HL-60 (cell line): ENCODE data around the gene FAM222B.
"Not testable (repeated sequence)": the region's sequence is repeated elsewhere in the genome, so short reads cannot be mapped to it uniquely, and the experiment has no call there.

Source experiments
- DNase-seq, 2 experiments: peaks; one replicate each; pipeline ENCODE4 v3.0.0-alpha.2; 2010 to 2020; ENCODE audit warnings: low read depth in 1 of 2, low spot score in 1 of 2
- H3K27ac ChIP-seq: fragments of 250-450 bp; sonication (Bioruptor Pico); replicated peaks from 2 replicates; pipeline ENCODE4 v1.5.1; 2020; ENCODE audit warnings: mild to moderate bottlenecking, moderate library complexity
- H3K27me3 ChIP-seq: fragments of 250-450 bp; sonication (Bioruptor Pico); 2 replicates; pipeline ENCODE4 v1.5.1; 2021; ENCODE audit warnings: mild to moderate bottlenecking, moderate library complexity; ENCODE audit not compliant: insufficient read depth, poor library complexity, severe bottlenecking
- H3K4me3 ChIP-seq: replicated peaks from 2 replicates; pipeline ENCODE4 v1.5.1; 2011; ENCODE audit warnings: mild to moderate bottlenecking, control low read depth, low read length; ENCODE audit not compliant: insufficient read depth
- GABPA ChIP-seq: IDR thresholded peaks from 2 replicates; pipeline ENCODE4 v1.6.1; 2012; ENCODE audit warnings: low read depth
- POLR2AphosphoS5 ChIP-seq: IDR thresholded peaks from 2 replicates; pipeline ENCODE4 v1.6.1; 2012; ENCODE audit warnings: low read depth
- SPI1 ChIP-seq: IDR thresholded peaks from 2 replicates; pipeline ENCODE4 v1.6.1; 2012; ENCODE audit warnings: low read depth, mild to moderate bottlenecking, borderline replicate concordance
- TF ChIP-seq, protein P1 (sequence below): IDR thresholded peaks from 2 replicates; pipeline ENCODE4 v1.6.1; 2012; ENCODE audit warnings: low read depth; ENCODE audit not compliant: insufficient replicate concordance
- TF ChIP-seq, protein P2 (sequence below): IDR thresholded peaks from one replicate; pipeline ENCODE4 v1.5.1; 2011; ENCODE audit warnings: low read length, control low read depth, inconsistent platforms; ENCODE audit not compliant: insufficient read depth

Gene FAM222B

DNA sequence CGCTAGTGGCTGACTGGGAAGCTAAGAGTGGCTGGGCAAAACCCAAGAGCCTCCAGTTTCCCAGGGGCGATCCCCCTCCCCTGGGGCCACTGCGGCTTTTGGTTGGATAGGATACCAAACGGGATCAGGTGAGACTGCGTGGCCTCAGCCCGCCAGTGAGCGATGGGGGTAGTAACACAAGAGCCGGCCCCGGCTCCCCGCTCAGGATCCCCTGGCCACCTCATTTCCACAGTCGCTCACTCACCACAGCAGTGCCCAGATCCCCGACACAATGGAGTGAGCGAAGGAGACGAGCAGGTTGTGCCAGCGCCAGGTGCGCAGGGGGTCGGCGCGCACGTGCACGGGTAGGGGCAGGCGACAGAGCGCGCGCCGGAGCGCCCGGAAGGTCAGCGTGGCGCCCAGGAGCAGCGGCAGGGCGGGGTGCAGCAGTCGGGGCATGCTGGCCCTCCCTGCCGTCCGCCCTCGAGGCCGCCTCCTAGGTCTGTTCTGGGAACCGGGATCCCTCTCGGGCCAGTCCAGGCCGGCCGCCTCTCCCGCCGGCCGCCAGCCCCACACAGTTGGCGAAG is 116.8 kb downstream of the FAM222B start:
- peak overlapping the region; percentile 68 for H3K4me3 ChIP-seq
- TF ChIP-seq, protein P1, sequence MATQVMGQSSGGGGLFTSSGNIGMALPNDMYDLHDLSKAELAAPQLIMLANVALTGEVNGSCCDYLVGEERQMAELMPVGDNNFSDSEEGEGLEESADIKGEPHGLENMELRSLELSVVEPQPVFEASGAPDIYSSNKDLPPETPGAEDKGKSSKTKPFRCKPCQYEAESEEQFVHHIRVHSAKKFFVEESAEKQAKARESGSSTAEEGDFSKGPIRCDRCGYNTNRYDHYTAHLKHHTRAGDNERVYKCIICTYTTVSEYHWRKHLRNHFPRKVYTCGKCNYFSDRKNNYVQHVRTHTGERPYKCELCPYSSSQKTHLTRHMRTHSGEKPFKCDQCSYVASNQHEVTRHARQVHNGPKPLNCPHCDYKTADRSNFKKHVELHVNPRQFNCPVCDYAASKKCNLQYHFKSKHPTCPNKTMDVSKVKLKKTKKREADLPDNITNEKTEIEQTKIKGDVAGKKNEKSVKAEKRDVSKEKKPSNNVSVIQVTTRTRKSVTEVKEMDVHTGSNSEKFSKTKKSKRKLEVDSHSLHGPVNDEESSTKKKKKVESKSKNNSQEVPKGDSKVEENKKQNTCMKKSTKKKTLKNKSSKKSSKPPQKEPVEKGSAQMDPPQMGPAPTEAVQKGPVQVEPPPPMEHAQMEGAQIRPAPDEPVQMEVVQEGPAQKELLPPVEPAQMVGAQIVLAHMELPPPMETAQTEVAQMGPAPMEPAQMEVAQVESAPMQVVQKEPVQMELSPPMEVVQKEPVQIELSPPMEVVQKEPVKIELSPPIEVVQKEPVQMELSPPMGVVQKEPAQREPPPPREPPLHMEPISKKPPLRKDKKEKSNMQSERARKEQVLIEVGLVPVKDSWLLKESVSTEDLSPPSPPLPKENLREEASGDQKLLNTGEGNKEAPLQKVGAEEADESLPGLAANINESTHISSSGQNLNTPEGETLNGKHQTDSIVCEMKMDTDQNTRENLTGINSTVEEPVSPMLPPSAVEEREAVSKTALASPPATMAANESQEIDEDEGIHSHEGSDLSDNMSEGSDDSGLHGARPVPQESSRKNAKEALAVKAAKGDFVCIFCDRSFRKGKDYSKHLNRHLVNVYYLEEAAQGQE = no peak
- peak; percentile 2; the same call in 1 of the 2 replicates for TF ChIP-seq POLR2AphosphoS5
- H3K27ac ChIP-seq = peak overlapping the region; percentile 80
- H3K27me3 ChIP-seq = no peaks in the 10 kb centered on the region
- peak; percentile 64 to 81 for DNase-seq

DNA sequence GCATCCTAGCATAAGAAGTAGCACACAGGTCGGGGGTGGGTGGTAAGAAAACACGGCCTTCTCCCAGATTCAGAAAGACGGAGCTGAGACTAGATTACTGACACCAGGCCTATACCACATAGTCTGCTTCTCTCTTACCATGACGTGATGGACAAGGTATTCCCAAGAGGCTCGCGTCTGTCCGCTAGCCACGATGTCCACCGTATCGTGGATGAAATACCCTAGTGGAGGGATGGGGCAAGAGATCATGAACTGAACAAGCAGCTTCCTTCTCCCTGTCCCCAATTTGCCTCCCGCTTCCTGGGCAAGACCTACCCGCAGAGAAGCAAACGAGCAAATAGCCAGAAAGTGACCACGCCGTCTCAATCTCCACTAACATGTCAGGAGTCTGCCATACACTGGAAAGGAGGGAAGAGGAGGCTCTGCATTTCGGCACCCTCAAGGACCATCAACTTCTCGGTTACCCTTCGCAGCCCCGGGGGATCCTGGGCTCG is 117.4 kb downstream of the FAM222B start:
- peak; percentile 67 to 70 for DNase-seq

DNA sequence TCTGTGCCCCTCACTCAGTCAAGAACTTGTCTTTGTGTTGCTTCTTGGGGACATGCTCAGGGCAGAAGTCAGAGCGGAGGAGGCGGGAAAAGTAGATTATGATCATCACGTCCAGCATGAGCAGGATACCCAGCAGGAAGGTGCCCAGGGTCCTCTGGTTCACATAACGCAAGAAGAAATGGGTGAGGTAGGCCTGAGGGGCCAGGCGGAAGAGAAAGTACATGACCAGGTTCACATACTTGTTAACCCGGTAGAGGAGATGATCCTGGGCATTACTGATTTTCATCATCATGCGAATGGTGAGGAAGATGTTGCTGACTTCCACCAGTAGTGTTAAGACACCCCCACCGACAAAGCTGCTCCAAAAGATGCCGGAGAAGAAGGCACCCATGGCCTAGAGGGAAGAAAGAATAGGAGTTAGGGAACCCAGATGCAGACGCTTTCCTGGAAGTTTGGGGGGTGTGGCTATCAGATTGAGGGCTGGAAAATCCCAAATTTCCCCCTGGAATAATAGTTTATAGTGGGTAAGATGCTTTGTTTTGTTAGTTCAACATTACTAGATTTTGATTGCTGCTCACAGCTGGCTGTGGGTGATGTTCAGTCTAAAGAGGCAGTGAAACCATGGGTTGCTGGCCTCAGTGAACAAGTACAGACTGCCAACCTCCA is 118.0 kb downstream of the FAM222B start:
- peak overlapping the region; percentile 68 for H3K4me3 ChIP-seq
- TF ChIP-seq POLR2AphosphoS5 = peak; percentile 59; the same call in 1 of the 2 replicates
- TF ChIP-seq SPI1 = no peak
- no peaks in the 10 kb centered on the region for H3K27me3 ChIP-seq
- H3K27ac ChIP-seq = peak overlapping the region; percentile 80; the same call in 1 of the 2 replicates
- DNase-seq = peak in 1 of 2 experiments; percentile 36

More for the DNA sequence above, 117.4 kb downstream of the FAM222B start:
- Histone ChIP-seq H3K27ac (peak overlapping the region; percentile 80), H3K27me3 (no peaks in the 10 kb centered on the region), H3K4me3 (peak overlapping the region; percentile 68)
- TF ChIP-seq POLR2AphosphoS5 (peak; percentile 94), GABPA (no peak)

DNA sequence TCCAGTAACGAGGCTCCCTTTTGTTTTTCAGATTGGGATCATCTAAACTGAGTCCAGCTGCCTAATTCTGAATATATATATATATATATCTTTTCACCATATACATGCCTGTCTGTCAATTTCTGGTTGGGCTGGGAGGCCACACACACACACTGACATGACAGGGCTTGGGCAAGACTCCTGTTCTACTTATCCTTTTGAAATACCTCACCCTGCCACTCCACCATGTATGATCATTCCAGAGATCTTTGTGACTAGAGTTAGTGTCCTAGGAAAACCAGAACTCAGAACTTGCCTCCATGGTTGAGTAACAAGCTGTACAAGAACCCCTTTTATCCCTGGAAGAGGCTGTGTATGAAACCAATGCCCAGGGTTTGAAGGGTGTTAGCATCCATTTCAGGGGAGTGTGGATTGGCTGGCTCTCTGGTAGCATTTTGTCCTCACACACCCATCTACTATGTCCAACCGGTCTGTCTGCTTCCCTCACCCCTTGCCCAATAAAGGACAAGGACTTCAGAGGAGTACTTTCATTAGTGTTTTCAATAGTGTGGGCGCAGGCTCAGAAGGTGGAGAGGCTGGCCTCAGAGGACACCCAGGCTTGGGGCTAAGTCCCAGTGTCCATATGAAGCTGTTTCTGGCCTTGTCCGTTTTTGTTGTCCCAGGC is 118.6 kb downstream of the FAM222B start:
- H3K4me3 ChIP-seq = peak overlapping the region; percentile 68
- not testable (repeated sequence) for H3K27ac ChIP-seq, H3K27me3 ChIP-seq, DNase-seq

DNA sequence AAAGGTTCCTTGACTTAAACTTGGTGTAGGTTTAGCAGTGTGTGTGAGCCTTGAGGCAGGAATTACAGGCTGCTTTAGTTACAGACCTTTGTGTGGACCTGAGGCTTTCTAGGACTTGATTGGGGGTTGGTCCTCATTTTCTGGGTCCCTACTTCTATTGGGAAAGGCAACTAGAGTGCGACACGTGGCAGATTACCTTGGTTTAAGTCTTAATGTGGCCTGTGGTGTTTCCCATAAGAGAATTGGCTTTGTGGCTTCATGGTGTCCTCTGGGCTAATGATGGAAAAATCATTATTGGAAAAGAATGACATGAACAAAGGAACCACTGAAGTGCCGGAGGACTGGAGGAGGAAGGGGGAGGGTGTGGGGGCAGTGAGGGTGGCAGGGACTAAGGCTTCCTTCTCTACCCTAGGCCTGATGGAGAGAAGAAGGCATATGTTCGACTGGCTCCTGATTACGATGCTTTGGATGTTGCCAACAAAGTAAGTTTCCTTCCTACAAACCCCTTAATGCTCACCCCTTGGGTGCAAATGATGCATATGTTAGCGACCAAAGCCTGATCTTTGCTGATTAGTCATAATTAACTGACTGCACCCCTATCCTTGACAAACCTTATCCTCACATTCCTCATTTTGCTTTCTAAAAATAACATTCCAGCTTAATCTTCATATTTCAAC is 119.3 kb downstream of the FAM222B start:
- DNase-seq = peak in 1 of 2 experiments; percentile 39
- Histone ChIP-seq H3K4me3 (peak overlapping the region; percentile 76), H3K27me3 (no peaks in the 10 kb centered on the region), H3K27ac (no peak overlapping the region)
- TF ChIP-seq, protein P2, sequence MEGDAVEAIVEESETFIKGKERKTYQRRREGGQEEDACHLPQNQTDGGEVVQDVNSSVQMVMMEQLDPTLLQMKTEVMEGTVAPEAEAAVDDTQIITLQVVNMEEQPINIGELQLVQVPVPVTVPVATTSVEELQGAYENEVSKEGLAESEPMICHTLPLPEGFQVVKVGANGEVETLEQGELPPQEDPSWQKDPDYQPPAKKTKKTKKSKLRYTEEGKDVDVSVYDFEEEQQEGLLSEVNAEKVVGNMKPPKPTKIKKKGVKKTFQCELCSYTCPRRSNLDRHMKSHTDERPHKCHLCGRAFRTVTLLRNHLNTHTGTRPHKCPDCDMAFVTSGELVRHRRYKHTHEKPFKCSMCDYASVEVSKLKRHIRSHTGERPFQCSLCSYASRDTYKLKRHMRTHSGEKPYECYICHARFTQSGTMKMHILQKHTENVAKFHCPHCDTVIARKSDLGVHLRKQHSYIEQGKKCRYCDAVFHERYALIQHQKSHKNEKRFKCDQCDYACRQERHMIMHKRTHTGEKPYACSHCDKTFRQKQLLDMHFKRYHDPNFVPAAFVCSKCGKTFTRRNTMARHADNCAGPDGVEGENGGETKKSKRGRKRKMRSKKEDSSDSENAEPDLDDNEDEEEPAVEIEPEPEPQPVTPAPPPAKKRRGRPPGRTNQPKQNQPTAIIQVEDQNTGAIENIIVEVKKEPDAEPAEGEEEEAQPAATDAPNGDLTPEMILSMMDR = no peak
- TF ChIP-seq, protein P1 = no peak
- TF ChIP-seq POLR2AphosphoS5 (no peak), SPI1 (no peak), GABPA (no peak)
